Measurements from ENCODE around the gene BBS2. TPM values are rescaled to one million over a fixed set of nuclear protein-coding genes. Genes with fewer than 3 reads are reported as not detected.

The BBS2 gene
- total and polyA plus RNA-seq, 9 of the 15 experiments (the other 6 are each of a cell fraction or from before 2014, with no cell fraction given): 4.2 to 22.7 (median 10.2) TPM

- ATAC-seq: no peak
- intact Hi-C loops (cut with micrococcal nuclease) (no loop called here), in situ Hi-C loops (cut with MboI) (no loop called here)
- no peak for FAIRE-seq
- Histone ChIP-seq H4K20me1 (replicated peaks; ENCODE audit: control insufficient read depth, insufficient read depth, low read length) (no peaks in the 10 kb centered on the region), H3K4me1 (replicated peaks in 1 of 2; ENCODE audit: control insufficient read depth in 2 of 2, insufficient read depth in 2 of 2, low read length in 2 of 2) (peaks cover 10 to 13% of the 10 kb centered on the region in 2 experiments), H3K27ac (ENCODE audit: extremely low read depth, low read depth, low read length) (peak overlapping the region; percentile 62), H3K27me3 (ENCODE audit: control insufficient read depth in 2 of 2, insufficient read depth in 2 of 2, low read length in 2 of 2) (peaks cover 0 to 4% of the 10 kb centered on the region in 2 experiments; a peak in 2 of 5 replicates), H3K4me2 (ENCODE audit: insufficient read depth, low read length) (peak overlapping the region; percentile 90), H2AFZ (ENCODE audit: low read depth, low read length) (peak overlapping the region; percentile 99), H3K79me2 (ENCODE audit: control insufficient read depth, insufficient read depth, low read length) (no peaks in the 10 kb centered on the region), H3K36me3 (ENCODE audit: control insufficient read depth, insufficient read depth, low read length) (no peaks in the 10 kb centered on the region), H3K9me3 (replicated peaks; ENCODE audit: control insufficient read depth, insufficient read depth, low read depth, low read length) (no peaks in the 10 kb centered on the region), H3K9me1 (ENCODE audit: control insufficient read depth, insufficient read depth, low read length) (no peaks in the 10 kb centered on the region), H3K4me3 (peak overlapping the region; percentile 91), H3K9ac (ENCODE audit: insufficient read depth in 1 of 2, low read depth in 2 of 2, low read length in 2 of 2) (peak overlapping the region; percentile 15 to 54; a peak in 3 of 4 replicates)
- ChIA-PET POLR2A (no interaction called here), CTCF (ENCODE audit: low intra/inter-chr PET ratio) (no interaction called here)
- WGBS (ENCODE audit: insufficient coverage, low coverage, missing lambda C conversion rate): 22% methylated on average over 4 of the region's 4 CpGs
- DNase-seq (ENCODE audit: extremely low read depth in 1 of 4, low spot score in 3 of 4): no peak
- BruUV-seq (replicated peaks): TSS peak; percentile 35
- TF ChIP-seq L3MBTL2 (IDR thresholded peaks at IDR 0.05) (0 out of 2 replicates have a peak, but pooled peaks have one; percentile 17), EP400 (IDR thresholded peaks at IDR 0.05) (peak; percentile 29; the same call in 1 of the 2 replicates), MGA (IDR thresholded peaks at IDR 0.05) (0 out of 2 replicates have a peak, but pooled peaks have one; percentile 33), CBFB (CRISPR knock-in tag; IDR thresholded peaks at IDR 0.05) (0 out of 2 replicates have a peak, but pooled peaks have one; percentile 3), TAF9B (IDR thresholded peaks at IDR 0.05; ENCODE audit: partially characterized antibody) (peak; percentile 13), ZBTB1 (CRISPR knock-in tag; IDR thresholded peaks at IDR 0.05; ENCODE audit: borderline replicate concordance, low read depth) (peak; percentile 73), ELF2 (CRISPR knock-in tag; IDR thresholded peaks at IDR 0.05) (no peak), TBP (optimal IDR thresholded peaks at IDR 0.05; ENCODE audit: low read depth, low read length) (peak; percentile 3), ZNF699 (CRISPR knock-in tag; IDR thresholded peaks at IDR 0.05; ENCODE audit: insufficient replicate concordance) (no peak), SUPT5H (IDR thresholded peaks at IDR 0.05) (no peak), ZNF830 (CRISPR knock-in tag; IDR thresholded peaks at IDR 0.05) (no peak), ZFX (CRISPR knock-in tag; IDR thresholded peaks at IDR 0.05) (0 out of 2 replicates have a peak, but pooled peaks have one; percentile 16), MEF2A (IDR thresholded peaks at IDR 0.05; ENCODE audit: control insufficient read depth, low read depth, low read length) (no peak), CAMTA2 (CRISPR knock-in tag; conservative IDR thresholded peaks at IDR 0.05) (no peak)
Measured at GRCh38 chr16:56520251-56520577, 390 bp upstream of the BBS2 start.

All from K562 (cell line).